ENCODE measurements around the gene ZNF879. TPM values are rescaled to one million over a fixed set of nuclear protein-coding genes. Genes with fewer than 3 reads are reported as not detected.

Gene ZNF879
- polyA plus RNA-seq, 1 donor (not counting 4 experiments of a cell fraction or from before 2014, with no cell fraction given): 2.5 TPM

DNA sequence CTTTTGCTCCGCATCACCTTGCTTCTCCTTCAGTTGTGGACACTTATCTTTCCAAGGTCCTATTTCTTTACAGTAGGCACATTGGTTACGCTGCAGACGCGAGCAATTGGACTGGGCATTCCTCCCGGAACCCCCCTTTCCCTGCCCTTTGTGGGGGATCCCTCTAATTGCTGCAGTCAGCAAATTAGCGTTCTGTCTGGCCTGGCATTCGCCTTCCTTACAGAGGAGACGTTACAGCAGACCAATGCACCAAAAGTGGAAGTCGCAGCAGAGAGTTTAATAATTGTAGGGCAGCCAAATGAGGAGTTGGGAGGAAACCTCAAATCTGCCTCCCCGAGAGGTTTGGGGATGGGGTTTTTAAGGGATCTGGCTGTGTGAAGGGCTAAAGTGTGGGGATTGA is 31.3 kb downstream of the ZNF879 start:
- no peaks in the 10 kb centered on the region for H3K9me3 ChIP-seq (ENCODE audit: control insufficient read depth, low read depth, low read length)
- H3K36me3 ChIP-seq (ENCODE audit: control insufficient read depth in 2 of 2, extremely low read depth in 1 of 2, insufficient read depth in 2 of 2, low read length in 2 of 2): no peaks in the 10 kb centered on the region
- no peaks in the 10 kb centered on the region for H3K9me1 ChIP-seq (ENCODE audit: control insufficient read depth, extremely low read depth, insufficient read depth, low read length)
- no peak overlapping the region for H3K9ac ChIP-seq (ENCODE audit: control insufficient read depth, extremely low read depth, insufficient read depth, low read length)
- no peaks in the 10 kb centered on the region for H3K79me2 ChIP-seq (ENCODE audit: control insufficient read depth, insufficient read depth, low read length)
- H2AFZ ChIP-seq (ENCODE audit: control insufficient read depth, low read length): no peak overlapping the region
- no peak overlapping the region for H3K4me2 ChIP-seq (ENCODE audit: control insufficient read depth, extremely low read depth, insufficient read depth, low read depth, low read length)
- no peak for FAIRE-seq
- DNase-seq (ENCODE audit: low read depth, low spot score): no peak
- no peak overlapping the region for H3K27ac ChIP-seq (ENCODE audit: control insufficient read depth, insufficient read depth, low read length)
- no peaks in the 10 kb centered on the region for H4K20me1 ChIP-seq (ENCODE audit: control insufficient read depth, extremely low read depth, insufficient read depth, low read length)
- dilution Hi-C loops (cut with MboI; ENCODE audit: extremely low pct_ligation_motif_present, low sequenced_read_pairs): no loop called here
- TF ChIP-seq EZH2 (IDR thresholded peaks at IDR 0.05; ENCODE audit: low read length): no peak
- TF ChIP-seq, protein P1, sequence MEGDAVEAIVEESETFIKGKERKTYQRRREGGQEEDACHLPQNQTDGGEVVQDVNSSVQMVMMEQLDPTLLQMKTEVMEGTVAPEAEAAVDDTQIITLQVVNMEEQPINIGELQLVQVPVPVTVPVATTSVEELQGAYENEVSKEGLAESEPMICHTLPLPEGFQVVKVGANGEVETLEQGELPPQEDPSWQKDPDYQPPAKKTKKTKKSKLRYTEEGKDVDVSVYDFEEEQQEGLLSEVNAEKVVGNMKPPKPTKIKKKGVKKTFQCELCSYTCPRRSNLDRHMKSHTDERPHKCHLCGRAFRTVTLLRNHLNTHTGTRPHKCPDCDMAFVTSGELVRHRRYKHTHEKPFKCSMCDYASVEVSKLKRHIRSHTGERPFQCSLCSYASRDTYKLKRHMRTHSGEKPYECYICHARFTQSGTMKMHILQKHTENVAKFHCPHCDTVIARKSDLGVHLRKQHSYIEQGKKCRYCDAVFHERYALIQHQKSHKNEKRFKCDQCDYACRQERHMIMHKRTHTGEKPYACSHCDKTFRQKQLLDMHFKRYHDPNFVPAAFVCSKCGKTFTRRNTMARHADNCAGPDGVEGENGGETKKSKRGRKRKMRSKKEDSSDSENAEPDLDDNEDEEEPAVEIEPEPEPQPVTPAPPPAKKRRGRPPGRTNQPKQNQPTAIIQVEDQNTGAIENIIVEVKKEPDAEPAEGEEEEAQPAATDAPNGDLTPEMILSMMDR (optimal IDR thresholded peaks at IDR 0.05 in 1 of 3, IDR thresholded peaks at IDR 0.05 in 1 of 3, conservative IDR thresholded peaks at IDR 0.05 in 1 of 3; ENCODE audit: extremely low read depth in 1 of 3, insufficient read depth in 2 of 3, low read length in 3 of 3): no peak
- H3K4me1 ChIP-seq (ENCODE audit: control insufficient read depth, extremely low read depth, insufficient read depth, low read length): no peaks in the 10 kb centered on the region
- no peaks in the 10 kb centered on the region for H3K27me3 ChIP-seq (ENCODE audit: control insufficient read depth, extremely low read depth, insufficient read depth, low read length)
- H3K4me3 ChIP-seq (ENCODE audit: control insufficient read depth in 2 of 3, extremely low read depth in 1 of 3, insufficient read depth in 2 of 3, low read depth in 1 of 3, low read length in 3 of 3): no peak overlapping the region

DNA sequence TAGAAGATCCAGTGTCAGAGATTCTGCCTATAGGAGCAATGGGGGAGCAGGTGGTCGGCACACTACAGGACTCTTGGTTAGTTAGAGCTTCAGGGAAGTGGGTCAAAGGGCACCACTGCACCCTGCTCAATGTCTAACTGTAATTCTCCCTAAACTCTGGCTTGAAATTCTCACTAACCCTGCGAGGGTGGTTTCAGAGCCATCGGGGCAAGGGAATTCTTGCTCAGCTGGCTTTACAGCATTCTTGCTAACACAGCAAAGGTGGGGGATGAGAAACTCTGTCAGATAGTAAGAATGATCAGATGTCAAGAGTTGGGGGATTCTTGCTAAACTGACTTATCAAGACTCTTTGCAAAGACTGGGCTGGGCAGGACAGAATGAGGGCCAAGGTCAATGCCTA is 31.8 kb downstream of the ZNF879 start:
- H3K27ac ChIP-seq (ENCODE audit: control insufficient read depth, insufficient read depth, low read length): no peak overlapping the region
- dilution Hi-C loops (cut with MboI; ENCODE audit: extremely low pct_ligation_motif_present, low sequenced_read_pairs): no loop called here
- H2AFZ ChIP-seq (ENCODE audit: control insufficient read depth, low read length): no peak overlapping the region
- no peak for TF ChIP-seq EZH2 (IDR thresholded peaks at IDR 0.05; ENCODE audit: low read length)
- TF ChIP-seq, protein P1 (optimal IDR thresholded peaks at IDR 0.05 in 1 of 3, IDR thresholded peaks at IDR 0.05 in 1 of 3, conservative IDR thresholded peaks at IDR 0.05 in 1 of 3; ENCODE audit: extremely low read depth in 1 of 3, insufficient read depth in 2 of 3, low read length in 3 of 3): no peak
- H3K4me1 ChIP-seq (ENCODE audit: control insufficient read depth, extremely low read depth, insufficient read depth, low read length): no peaks in the 10 kb centered on the region
- no peaks in the 10 kb centered on the region for H3K79me2 ChIP-seq (ENCODE audit: control insufficient read depth, insufficient read depth, low read length)
- no peaks in the 10 kb centered on the region for H3K27me3 ChIP-seq (ENCODE audit: control insufficient read depth, extremely low read depth, insufficient read depth, low read length)
- FAIRE-seq (no peak), DNase-seq (ENCODE audit: low read depth, low spot score) (no peak)
- no peaks in the 10 kb centered on the region for H4K20me1 ChIP-seq (ENCODE audit: control insufficient read depth, extremely low read depth, insufficient read depth, low read length)
- H3K36me3 ChIP-seq (ENCODE audit: control insufficient read depth in 2 of 2, extremely low read depth in 1 of 2, insufficient read depth in 2 of 2, low read length in 2 of 2): no peaks in the 10 kb centered on the region
- H3K9me1 ChIP-seq (ENCODE audit: control insufficient read depth, extremely low read depth, insufficient read depth, low read length): no peaks in the 10 kb centered on the region
- no peaks in the 10 kb centered on the region for H3K9me3 ChIP-seq (ENCODE audit: control insufficient read depth, low read depth, low read length)
- H3K4me2 ChIP-seq (ENCODE audit: control insufficient read depth, extremely low read depth, insufficient read depth, low read depth, low read length): no peak overlapping the region
- no peak overlapping the region for H3K9ac ChIP-seq (ENCODE audit: control insufficient read depth, extremely low read depth, insufficient read depth, low read length)
- H3K4me3 ChIP-seq (ENCODE audit: control insufficient read depth in 2 of 3, extremely low read depth in 1 of 3, insufficient read depth in 2 of 3, low read depth in 1 of 3, low read length in 3 of 3): no peak overlapping the region
